ENCODE results near the gene HIP1. TPM values are rescaled to one million over a fixed set of nuclear protein-coding genes. Genes with fewer than 3 reads are reported as not detected.

Gene HIP1
- total RNA-seq, 1 donor from 2014 or later = 65.5 TPM

DNA sequence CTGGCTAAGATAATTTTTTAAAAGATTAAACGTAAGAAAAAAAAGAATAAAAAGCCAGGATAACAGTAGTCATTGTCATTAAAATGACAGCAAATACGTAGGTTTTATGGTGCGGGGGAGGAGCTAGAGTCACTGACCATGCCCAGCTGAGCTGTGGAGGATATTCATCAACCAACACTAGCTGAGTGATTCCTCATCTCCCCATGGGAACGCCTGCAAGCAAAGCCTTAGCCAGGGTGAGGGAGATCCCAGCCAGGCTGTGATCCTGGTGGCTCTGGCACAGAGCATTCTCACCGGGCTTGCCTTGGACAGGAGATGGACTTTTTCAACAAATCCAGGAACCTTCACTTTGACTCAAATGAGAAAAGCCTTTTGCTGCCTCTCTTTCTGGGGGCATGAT lies 94.2 kb downstream of the HIP1 start:
- no peak for DNase-seq
- H3K4me3 Mint-ChIP-seq (ENCODE audit: unreplicated experiment) = no peak overlapping the region
- no peak overlapping the region for H3K27ac Mint-ChIP-seq (ENCODE audit: unreplicated experiment)
- H3K4me1 Mint-ChIP-seq (ENCODE audit: low read depth, unreplicated experiment) = peaks cover 7% of the 10 kb centered on the region
- TF ChIP-seq, protein P1, sequence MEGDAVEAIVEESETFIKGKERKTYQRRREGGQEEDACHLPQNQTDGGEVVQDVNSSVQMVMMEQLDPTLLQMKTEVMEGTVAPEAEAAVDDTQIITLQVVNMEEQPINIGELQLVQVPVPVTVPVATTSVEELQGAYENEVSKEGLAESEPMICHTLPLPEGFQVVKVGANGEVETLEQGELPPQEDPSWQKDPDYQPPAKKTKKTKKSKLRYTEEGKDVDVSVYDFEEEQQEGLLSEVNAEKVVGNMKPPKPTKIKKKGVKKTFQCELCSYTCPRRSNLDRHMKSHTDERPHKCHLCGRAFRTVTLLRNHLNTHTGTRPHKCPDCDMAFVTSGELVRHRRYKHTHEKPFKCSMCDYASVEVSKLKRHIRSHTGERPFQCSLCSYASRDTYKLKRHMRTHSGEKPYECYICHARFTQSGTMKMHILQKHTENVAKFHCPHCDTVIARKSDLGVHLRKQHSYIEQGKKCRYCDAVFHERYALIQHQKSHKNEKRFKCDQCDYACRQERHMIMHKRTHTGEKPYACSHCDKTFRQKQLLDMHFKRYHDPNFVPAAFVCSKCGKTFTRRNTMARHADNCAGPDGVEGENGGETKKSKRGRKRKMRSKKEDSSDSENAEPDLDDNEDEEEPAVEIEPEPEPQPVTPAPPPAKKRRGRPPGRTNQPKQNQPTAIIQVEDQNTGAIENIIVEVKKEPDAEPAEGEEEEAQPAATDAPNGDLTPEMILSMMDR (IDR thresholded peaks at IDR 0.05; ENCODE audit: partially characterized antibody, unreplicated experiment) = no peak
- H3K27me3 Mint-ChIP-seq (ENCODE audit: unreplicated experiment) = peaks cover 23% of the 10 kb centered on the region
- peaks cover 18% of the 10 kb centered on the region for H3K9me3 Mint-ChIP-seq (ENCODE audit: unreplicated experiment)
- no peaks in the 10 kb centered on the region for H3K36me3 Mint-ChIP-seq (ENCODE audit: unreplicated experiment)

DNA sequence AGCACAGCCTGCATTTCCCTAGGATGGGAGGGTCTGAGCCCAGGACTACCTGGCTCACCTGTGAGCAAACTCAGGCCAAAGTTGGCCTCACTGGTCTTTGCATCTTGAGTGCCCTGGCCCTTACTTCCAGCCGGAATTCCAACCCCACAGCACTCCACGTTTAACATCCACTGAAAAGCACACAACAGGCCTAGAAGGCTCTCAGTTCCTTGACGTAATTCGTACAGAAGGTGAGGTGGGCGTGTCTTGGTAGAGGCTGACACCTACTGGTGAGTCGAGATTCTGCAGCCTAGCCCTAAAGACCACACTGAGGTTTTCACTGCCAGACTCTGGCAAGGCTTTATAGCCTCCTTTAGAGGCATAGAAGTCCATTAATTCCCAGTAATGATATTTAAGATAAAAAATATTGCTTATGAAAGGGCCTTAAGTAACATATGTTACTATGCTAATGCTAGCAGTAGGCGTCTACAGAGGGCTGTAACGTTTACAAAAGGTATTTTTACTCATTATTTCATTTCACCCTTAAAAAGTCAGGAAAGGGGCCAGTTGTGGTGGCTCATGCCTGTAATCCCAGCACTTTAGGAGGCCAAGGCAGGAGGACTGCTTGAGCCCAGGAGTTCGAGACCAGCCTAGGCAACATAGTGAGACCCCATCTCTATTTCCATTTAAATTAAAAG lies 95.8 kb downstream of the HIP1 start:
- Mint-ChIP-seq H3K27me3 (ENCODE audit: unreplicated experiment) (peaks cover 19% of the 10 kb centered on the region), H3K4me1 (ENCODE audit: low read depth, unreplicated experiment) (peaks cover 9% of the 10 kb centered on the region), H3K36me3 (ENCODE audit: unreplicated experiment) (no peaks in the 10 kb centered on the region), H3K4me3 (ENCODE audit: unreplicated experiment) (no peak overlapping the region), H3K27ac (ENCODE audit: unreplicated experiment) (peak overlapping the region; percentile 14), H3K9me3 (ENCODE audit: unreplicated experiment) (peaks cover 18% of the 10 kb centered on the region)
- TF ChIP-seq, protein P1 (IDR thresholded peaks at IDR 0.05; ENCODE audit: partially characterized antibody, unreplicated experiment) = peak; percentile 84
- peak; percentile 48 for DNase-seq

DNA sequence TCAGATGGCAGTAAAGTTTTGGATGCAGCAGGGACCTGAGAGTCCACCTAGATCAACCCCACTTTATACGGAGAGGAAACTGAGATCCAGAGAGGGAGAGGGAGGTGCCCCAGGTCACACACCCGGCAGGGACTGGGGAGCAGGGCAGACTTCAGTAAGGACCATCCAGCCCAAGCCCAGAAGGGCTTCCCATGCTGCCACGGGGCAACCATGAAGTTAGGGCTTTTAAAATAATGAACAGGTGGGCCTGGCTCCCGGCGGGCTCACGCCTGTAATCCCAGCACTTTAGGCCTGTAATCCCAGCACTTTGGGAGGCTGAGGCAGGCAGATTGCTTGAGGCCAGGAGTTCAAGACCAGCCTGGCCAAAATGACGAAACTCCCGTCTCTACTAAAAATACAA lies 98.5 kb downstream of the HIP1 start:
- H3K9me3 Mint-ChIP-seq (ENCODE audit: unreplicated experiment) = peaks cover 7% of the 10 kb centered on the region
- TF ChIP-seq, protein P1 (IDR thresholded peaks at IDR 0.05; ENCODE audit: partially characterized antibody, unreplicated experiment) = no peak
- H3K27me3 Mint-ChIP-seq (ENCODE audit: unreplicated experiment) = peaks cover 8% of the 10 kb centered on the region
- no peaks in the 10 kb centered on the region for H3K36me3 Mint-ChIP-seq (ENCODE audit: unreplicated experiment)
- peaks cover 13% of the 10 kb centered on the region for H3K4me1 Mint-ChIP-seq (ENCODE audit: low read depth, unreplicated experiment)
- peak overlapping the region; percentile 99 for H3K27ac Mint-ChIP-seq (ENCODE audit: unreplicated experiment)
- H3K4me3 Mint-ChIP-seq (ENCODE audit: unreplicated experiment) = peak overlapping the region; percentile 97
- no peak for DNase-seq

DNA sequence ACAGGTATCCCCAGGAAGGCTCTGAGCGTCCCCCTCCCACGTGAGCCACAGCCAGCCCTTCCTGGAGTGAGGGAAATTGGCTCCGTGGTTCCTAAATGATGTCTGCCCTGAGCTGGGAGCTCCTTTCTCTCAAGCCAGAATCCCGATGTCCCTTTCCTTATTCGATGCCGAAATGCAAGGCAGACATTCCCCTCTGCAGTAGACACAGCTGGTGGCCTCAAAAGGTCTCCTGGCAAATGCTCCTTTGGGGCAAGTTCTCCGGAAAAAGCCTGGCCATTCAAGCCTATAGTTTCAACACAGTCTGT lies 98.9 kb downstream of the HIP1 start:
- H3K36me3 Mint-ChIP-seq (ENCODE audit: unreplicated experiment) = no peaks in the 10 kb centered on the region
- peak overlapping the region; percentile 99 for H3K27ac Mint-ChIP-seq (ENCODE audit: unreplicated experiment)
- peaks cover 7% of the 10 kb centered on the region for H3K9me3 Mint-ChIP-seq (ENCODE audit: unreplicated experiment)
- H3K27me3 Mint-ChIP-seq (ENCODE audit: unreplicated experiment) = peaks cover 11% of the 10 kb centered on the region
- peak overlapping the region; percentile 97 for H3K4me3 Mint-ChIP-seq (ENCODE audit: unreplicated experiment)
- TF ChIP-seq, protein P1 (IDR thresholded peaks at IDR 0.05; ENCODE audit: partially characterized antibody, unreplicated experiment) = no peak
- peaks cover 16% of the 10 kb centered on the region for H3K4me1 Mint-ChIP-seq (ENCODE audit: low read depth, unreplicated experiment)
- DNase-seq = no peak

DNA sequence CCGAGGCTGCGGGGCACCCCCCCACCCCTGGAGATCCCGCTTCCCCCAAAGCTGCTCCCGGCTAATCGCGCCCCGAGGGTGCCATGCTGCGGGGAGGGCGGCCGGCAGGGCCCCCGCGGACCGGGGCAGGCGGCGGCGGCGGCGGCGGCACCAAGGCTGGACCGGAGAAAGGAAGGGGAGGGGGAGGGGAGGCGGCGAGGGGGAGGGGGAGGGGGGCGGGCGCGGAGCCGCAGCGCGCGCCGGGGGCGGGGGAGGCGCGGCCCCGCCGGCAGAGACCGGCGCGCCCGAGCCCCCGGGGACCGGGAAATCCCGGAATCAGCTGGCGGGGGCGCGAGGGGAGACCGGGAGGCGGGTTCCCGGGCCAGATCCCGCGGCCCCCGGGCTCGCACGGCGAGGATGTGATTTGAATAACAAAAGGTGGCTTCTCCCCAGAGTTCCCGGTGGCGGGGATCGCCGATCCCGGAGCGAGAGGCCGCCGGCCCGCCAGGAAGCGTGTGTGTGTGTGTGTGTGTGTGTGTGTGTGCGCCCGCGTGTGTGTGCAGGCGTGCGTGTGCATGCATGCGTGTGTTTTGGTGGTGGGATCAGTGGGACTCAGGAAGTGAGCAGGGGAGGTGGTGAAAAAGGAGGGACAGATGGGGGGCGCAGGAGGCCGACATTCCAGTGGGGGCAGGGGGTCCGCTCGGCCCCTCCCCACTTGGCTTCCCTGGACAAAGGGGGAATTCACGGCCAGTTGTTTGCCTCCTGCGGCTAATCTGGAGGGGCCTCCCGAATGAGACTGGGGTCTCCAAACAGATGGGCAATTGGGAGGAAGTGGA lies 99.5 kb downstream of the HIP1 start:
- peak overlapping the region; percentile 97 for H3K4me3 Mint-ChIP-seq (ENCODE audit: unreplicated experiment)
- H3K27me3 Mint-ChIP-seq (ENCODE audit: unreplicated experiment) = peaks cover 11% of the 10 kb centered on the region
- peak; percentile 75 for DNase-seq

More for the DNA sequence above, 99.5 kb downstream of the HIP1 start:
- Mint-ChIP-seq H3K36me3 (ENCODE audit: unreplicated experiment) (no peaks in the 10 kb centered on the region), H3K27ac (ENCODE audit: unreplicated experiment) (peak overlapping the region; percentile 99), H3K9me3 (ENCODE audit: unreplicated experiment) (peaks cover 6% of the 10 kb centered on the region), H3K4me1 (ENCODE audit: low read depth, unreplicated experiment) (peaks cover 16% of the 10 kb centered on the region)
- TF ChIP-seq, protein P1 (IDR thresholded peaks at IDR 0.05; ENCODE audit: partially characterized antibody, unreplicated experiment) = no peak

Data from glutamatergic neuron (in vitro differentiated cells).